Superior temporal gyrus (tissue), 1 donor: ENCODE measurements around the gene GRAPL.
"Not testable (repeated sequence)": the region's sequence is repeated elsewhere in the genome, so short reads cannot be mapped to it uniquely, and the experiment has no call there.

Experiments
- DNase-seq: peaks from one replicate; pipeline ENCODE4 v3.0.0-alpha.2; 2016; ENCODE audit errors: extremely low spot score

The GRAPL gene

GRCh38 chr17:19188870-19189708, 61.7 kb downstream of the GRAPL start:
- DNase-seq, result not testable (repeated sequence)

- not testable (repeated sequence) for DNase-seq
Observed at GRCh38 chr17:19189781-19190405, 62.5 kb downstream of the GRAPL start.

GRCh38 chr17:19196382-19197204, 69.2 kb downstream of the GRAPL start:
- DNase-seq, result not testable (repeated sequence)

GRCh38 chr17:19202448-19202847, 75.1 kb downstream of the GRAPL start:
- DNase-seq, result not testable (repeated sequence)

- not testable (repeated sequence) for DNase-seq
Observed at GRCh38 chr17:19203429-19203828, 76.0 kb downstream of the GRAPL start.
